A673 (cell line): ENCODE results near the gene RSAD1. TPM values are rescaled to one million over a fixed set of nuclear protein-coding genes. Genes with fewer than 3 reads are reported as not detected.

Experiments
- BruUV-seq: library from RNA; stranded (reverse); fragments of 400-500 nt; replicated peaks from 2 replicates; lab custom pipeline; 2021; lab: Mats Ljungman, UMichigan
- CTCF ChIA-PET: fragments of 300-600 bp; sonication (Branson Sonifier 250); formaldehyde crosslinking; loops from one replicate; lab custom pipeline; 2022; ENCODE audit warnings: antibody characterized with exemption; lab: Charles Lee
- POLR2A ChIA-PET: fragments of 300-600 bp; sonication (Branson Sonifier 250); formaldehyde crosslinking; loops from one replicate; lab custom pipeline; 2022; ENCODE audit warnings: antibody characterized with exemption; ENCODE audit not compliant: low non-redundant PET; lab: Charles Lee
- DNase-seq: peaks from one replicate; pipeline ENCODE4 v3.0.0-alpha.2; 2015; ENCODE audit warnings: low spot score
- H3K27ac ChIP-seq: fragments of 200-600 bp; sonication (generic); 2 replicates; pipeline ENCODE4 v1.5.1; 2016; ENCODE audit warnings: mixed run types, low read depth, mild to moderate bottlenecking, mixed read lengths, antibody characterized with exemption, low read length; ENCODE audit not compliant: poor library complexity, severe bottlenecking
- H3K27me3 ChIP-seq: fragments of 200-600 bp; sonication (generic); replicated peaks from 2 replicates; pipeline ENCODE4 v1.6.1; 2017; ENCODE audit warnings: mixed run types, low read depth, mild to moderate bottlenecking, mixed read lengths, antibody characterized with exemption, low read length; ENCODE audit not compliant: insufficient read depth, poor library complexity
- H3K36me3 ChIP-seq: fragments of 200-600 bp; sonication (generic); 2 replicates; pipeline ENCODE4 v1.6.1; 2016; ENCODE audit warnings: mixed run types, mild to moderate bottlenecking, mixed read lengths, antibody characterized with exemption, low read length; ENCODE audit not compliant: insufficient read depth, poor library complexity, severe bottlenecking
- H3K4me1 ChIP-seq: fragments of 200-600 bp; sonication (generic); 2 replicates; pipeline ENCODE4 v1.6.1; 2017; ENCODE audit warnings: mixed run types, mild to moderate bottlenecking, mixed read lengths, antibody characterized with exemption, low read length; ENCODE audit not compliant: insufficient read depth, poor library complexity, severe bottlenecking
- H3K4me3 ChIP-seq: fragments of 200-600 bp; sonication (generic); 2 replicates; pipeline ENCODE4 v1.5.1; 2016; ENCODE audit warnings: low read depth, mixed run types, mild to moderate bottlenecking, mixed read lengths, low read length; ENCODE audit not compliant: poor library complexity, severe bottlenecking
- H3K9me3 ChIP-seq: fragments of 200-600 bp; sonication (generic); 2 replicates; pipeline ENCODE4 v1.6.1; 2016; ENCODE audit warnings: mixed run types, low read depth, mild to moderate bottlenecking, mixed read lengths, antibody characterized with exemption, low read length; ENCODE audit not compliant: poor library complexity, severe bottlenecking
- EZH2 ChIP-seq: fragments of 200-600 bp; sonication (generic); IDR thresholded peaks from 2 replicates; pipeline ENCODE4 v1.6.1; 2017; ENCODE audit warnings: borderline replicate concordance, low read depth, mild to moderate bottlenecking, mixed read lengths, antibody characterized with exemption, low read length; ENCODE audit not compliant: poor library complexity, severe bottlenecking
- intact Hi-C: fragments of 100-400 bp; cut with micrococcal nuclease; formaldehyde crosslinking; loops from one replicate; pipeline ENCODE4 v1.10.0; 2022; ENCODE audit not compliant: unreplicated experiment
- total RNA-seq: library from RNA; stranded (reverse); gene quantifications from 2 replicates; pipeline ENCODE4 v1.2.3, GENCODE V29; 2021
- TF ChIP-seq, protein P1 (sequence below): fragments of 300-800, 200-600 bp; sonication (generic); conservative IDR thresholded peaks from 2 replicates; pipeline ENCODE4 v1.5.1; 2017; ENCODE audit warnings: low read depth, mild to moderate bottlenecking, antibody characterized with exemption, low read length, moderate library complexity, mixed read lengths

Gene RSAD1
- total RNA-seq, 1 experiment from 2014 or later = 44.3 TPM

DNA sequence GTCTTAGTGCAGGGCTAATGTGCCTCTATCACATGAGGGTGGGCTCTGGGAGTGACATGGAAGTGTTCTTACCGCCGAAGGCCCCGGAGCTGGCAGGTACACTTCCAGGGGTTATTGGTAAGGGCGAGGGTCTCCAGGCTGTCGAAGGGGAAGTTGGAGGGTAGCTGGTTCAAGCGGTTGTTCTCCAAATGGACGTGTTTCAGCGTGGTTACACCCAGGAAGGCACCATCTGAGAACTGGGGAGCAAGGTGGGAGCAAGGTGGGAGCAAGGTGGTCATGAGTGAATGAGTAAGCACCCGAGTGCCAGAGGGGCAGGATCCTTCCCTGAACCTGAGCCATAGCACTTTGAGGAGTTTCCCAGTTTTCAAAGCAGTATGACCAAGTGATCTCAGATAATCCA lies 13.0 kb upstream of the RSAD1 start:
- CTCF ChIA-PET = no interaction called here
- no TSS peak for BruUV-seq
- H3K4me3 ChIP-seq = no peak overlapping the region

DNA sequence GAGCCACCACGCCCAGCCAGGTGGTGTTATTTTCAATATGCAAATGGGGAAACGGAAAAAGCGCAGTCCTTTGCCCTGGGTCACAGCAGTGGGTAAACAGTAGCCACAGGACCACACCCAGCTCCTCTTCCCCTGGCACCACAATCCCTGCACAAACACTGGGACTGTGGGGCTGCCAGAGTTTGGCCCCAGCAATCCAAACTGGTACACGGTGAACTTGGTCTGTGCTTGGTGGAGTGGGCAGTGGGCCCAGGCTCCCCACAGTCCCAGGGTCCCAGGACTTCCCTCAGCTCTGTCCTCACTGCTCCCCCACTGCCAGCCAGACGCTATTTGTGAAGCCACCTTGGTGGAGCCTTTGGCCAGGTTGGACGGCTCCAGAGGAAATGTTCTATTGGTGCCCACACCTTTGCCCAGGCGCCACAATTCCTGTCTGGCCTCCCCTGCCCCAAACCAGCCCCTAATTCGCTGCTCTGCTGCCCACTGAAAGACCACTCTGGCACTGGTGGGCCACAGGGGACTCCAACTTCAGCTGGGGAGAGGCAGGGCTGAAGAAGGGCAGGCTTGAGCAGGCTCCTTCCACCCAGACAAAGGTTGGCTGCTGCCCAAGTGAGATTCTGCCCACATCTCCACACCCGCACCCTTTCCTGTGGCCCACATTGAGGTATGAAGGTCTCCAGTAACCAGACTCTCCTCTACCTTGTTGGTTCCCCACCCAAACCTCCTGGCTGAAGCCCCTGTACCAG lies 12.1 kb upstream of the RSAD1 start:
- ChIA-PET CTCF (no interaction called here), POLR2A (no interaction called here)
- no peak for TF ChIP-seq EZH2
- TF ChIP-seq, protein P1, sequence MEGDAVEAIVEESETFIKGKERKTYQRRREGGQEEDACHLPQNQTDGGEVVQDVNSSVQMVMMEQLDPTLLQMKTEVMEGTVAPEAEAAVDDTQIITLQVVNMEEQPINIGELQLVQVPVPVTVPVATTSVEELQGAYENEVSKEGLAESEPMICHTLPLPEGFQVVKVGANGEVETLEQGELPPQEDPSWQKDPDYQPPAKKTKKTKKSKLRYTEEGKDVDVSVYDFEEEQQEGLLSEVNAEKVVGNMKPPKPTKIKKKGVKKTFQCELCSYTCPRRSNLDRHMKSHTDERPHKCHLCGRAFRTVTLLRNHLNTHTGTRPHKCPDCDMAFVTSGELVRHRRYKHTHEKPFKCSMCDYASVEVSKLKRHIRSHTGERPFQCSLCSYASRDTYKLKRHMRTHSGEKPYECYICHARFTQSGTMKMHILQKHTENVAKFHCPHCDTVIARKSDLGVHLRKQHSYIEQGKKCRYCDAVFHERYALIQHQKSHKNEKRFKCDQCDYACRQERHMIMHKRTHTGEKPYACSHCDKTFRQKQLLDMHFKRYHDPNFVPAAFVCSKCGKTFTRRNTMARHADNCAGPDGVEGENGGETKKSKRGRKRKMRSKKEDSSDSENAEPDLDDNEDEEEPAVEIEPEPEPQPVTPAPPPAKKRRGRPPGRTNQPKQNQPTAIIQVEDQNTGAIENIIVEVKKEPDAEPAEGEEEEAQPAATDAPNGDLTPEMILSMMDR = no peak
- H3K27me3 ChIP-seq = peaks cover 14% of the 10 kb centered on the region
- no peaks in the 10 kb centered on the region for H3K36me3 ChIP-seq
- no peaks in the 10 kb centered on the region for H3K9me3 ChIP-seq
- BruUV-seq = no TSS peak
- no peak overlapping the region for H3K4me3 ChIP-seq
- H3K4me1 ChIP-seq = peaks cover 11% of the 10 kb centered on the region
- intact Hi-C loops = no loop called here
- H3K27ac ChIP-seq = no peak overlapping the region
- DNase-seq = no peak

More for the DNA sequence above, 13.0 kb upstream of the RSAD1 start:
- Histone ChIP-seq H3K9me3 (no peaks in the 10 kb centered on the region), H3K36me3 (no peaks in the 10 kb centered on the region), H3K27me3 (peaks cover 14% of the 10 kb centered on the region), H3K27ac (no peak overlapping the region), H3K4me1 (peaks cover 11% of the 10 kb centered on the region)
- TF ChIP-seq, protein P1 = no peak
- no peak for TF ChIP-seq EZH2
- POLR2A ChIA-PET = no interaction called here
- no peak for DNase-seq
- intact Hi-C loops = no loop called here

DNA sequence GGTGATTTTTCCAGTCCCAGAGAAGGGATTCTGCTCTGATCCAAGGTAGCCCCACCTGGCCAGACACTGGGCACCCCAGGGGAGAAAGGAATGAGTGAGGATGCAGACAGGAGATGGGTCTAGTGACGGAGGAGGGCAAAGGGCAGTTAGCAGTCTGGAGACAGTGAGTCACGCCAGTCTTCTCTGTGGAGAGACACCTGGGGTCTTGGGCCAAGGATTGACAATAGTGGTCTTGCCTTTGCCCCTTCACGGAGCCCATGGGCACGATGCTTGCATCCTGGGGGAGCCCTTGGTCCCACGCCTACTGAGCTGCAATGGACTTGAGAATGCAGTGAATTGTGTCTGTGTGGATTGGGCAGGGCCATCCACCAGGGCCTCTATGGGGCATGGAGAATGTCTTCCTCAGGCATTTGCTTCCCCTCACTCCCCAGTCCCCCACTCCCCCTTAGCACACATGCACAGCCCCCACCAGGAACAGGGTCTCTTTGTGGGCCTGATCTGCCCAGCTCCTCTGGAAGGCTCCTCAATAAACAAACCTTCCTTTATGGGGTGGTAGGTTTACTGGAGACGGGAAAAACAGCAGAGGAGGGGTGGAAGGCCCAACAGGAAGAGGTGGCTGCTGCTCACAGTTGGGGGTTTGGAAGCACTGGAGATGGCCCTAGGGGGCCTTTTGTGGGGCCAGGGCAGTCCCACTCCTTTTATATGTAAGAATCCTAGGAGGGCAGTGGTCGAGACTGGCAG lies 11.4 kb upstream of the RSAD1 start:
- no peak overlapping the region for H3K27ac ChIP-seq
- no TSS peak for BruUV-seq
- no peaks in the 10 kb centered on the region for H3K36me3 ChIP-seq
- peaks cover 20% of the 10 kb centered on the region for H3K27me3 ChIP-seq
- CTCF ChIA-PET = no interaction called here
- POLR2A ChIA-PET = no interaction called here
- TF ChIP-seq, protein P1 = no peak
- no peak for TF ChIP-seq EZH2
- intact Hi-C loops = no loop called here
- no peak overlapping the region for H3K4me3 ChIP-seq
- H3K4me1 ChIP-seq = peaks cover 11% of the 10 kb centered on the region
- DNase-seq = no peak
- H3K9me3 ChIP-seq = no peaks in the 10 kb centered on the region
